NT2/D1 (cell line): ENCODE data around the gene PCDH19.

ENCODE experiments used
- YY1 ChIP-seq: IDR thresholded peaks from 2 replicates; pipeline ENCODE4 v1.6.1; 2011; ENCODE audit not compliant: insufficient read length, insufficient read depth
- ZNF274 ChIP-seq: IDR thresholded peaks from 2 replicates; pipeline ENCODE4 v1.6.1; 2011; ENCODE audit warnings: mild to moderate bottlenecking, low read depth, low read length

- no peak for TF ChIP-seq ZNF274
- TF ChIP-seq YY1 = no peak
These were observed 56.7 kb downstream of the PCDH19 start for GRCh38 chrX:100353326-100353725.
